ENCODE measurements around the gene PPP3CA.

Gene PPP3CA

GRCh38 chr4:101175896-101176676 lies 171.2 kb downstream of the PPP3CA start:
- Histone ChIP-seq H3K4me3 (ENCODE audit: low read depth, low read length) (no peak overlapping the region), H3K27me3 (ENCODE audit: control insufficient read depth, insufficient read depth, low read length) (no peaks in the 10 kb centered on the region), H3K9me3 (ENCODE audit: control insufficient read depth, insufficient read depth, low read depth, low read length) (no peaks in the 10 kb centered on the region), H3K9ac (ENCODE audit: low read length) (no peak overlapping the region), H3K4me1 (ENCODE audit: control insufficient read depth, insufficient read depth, low read length) (peaks cover 19% of the 10 kb centered on the region), H3K27ac (ENCODE audit: low read depth, low read length) (no peak overlapping the region), H3K36me3 (ENCODE audit: control insufficient read depth, insufficient read depth, low read length) (no peaks in the 10 kb centered on the region)

GRCh38 chr4:101174679-101175345 lies 172.5 kb downstream of the PPP3CA start:
- Histone ChIP-seq H3K36me3 (ENCODE audit: control insufficient read depth, insufficient read depth, low read length) (no peaks in the 10 kb centered on the region), H3K27me3 (ENCODE audit: control insufficient read depth, insufficient read depth, low read length) (no peaks in the 10 kb centered on the region), H3K4me1 (ENCODE audit: control insufficient read depth, insufficient read depth, low read length) (peaks cover 22% of the 10 kb centered on the region), H3K9ac (ENCODE audit: low read length) (no peak overlapping the region), H3K4me3 (ENCODE audit: low read depth, low read length) (no peak overlapping the region), H3K9me3 (ENCODE audit: control insufficient read depth, insufficient read depth, low read depth, low read length) (no peaks in the 10 kb centered on the region), H3K27ac (ENCODE audit: low read depth, low read length) (no peak overlapping the region)

GRCh38 chr4:101172369-101172768 lies 175.0 kb downstream of the PPP3CA start:
- no peaks in the 10 kb centered on the region for H3K9me3 ChIP-seq (ENCODE audit: control insufficient read depth, insufficient read depth, low read depth, low read length)
- no peaks in the 10 kb centered on the region for H3K36me3 ChIP-seq (ENCODE audit: control insufficient read depth, insufficient read depth, low read length)
- peaks cover 25% of the 10 kb centered on the region for H3K4me1 ChIP-seq (ENCODE audit: control insufficient read depth, insufficient read depth, low read length)
- no peaks in the 10 kb centered on the region for H3K27me3 ChIP-seq (ENCODE audit: control insufficient read depth, insufficient read depth, low read length)
- no peak overlapping the region for H3K27ac ChIP-seq (ENCODE audit: low read depth, low read length)
- H3K4me3 ChIP-seq (ENCODE audit: low read depth, low read length): no peak overlapping the region
- H3K9ac ChIP-seq (ENCODE audit: low read length): no peak overlapping the region

- Histone ChIP-seq H3K27me3 (ENCODE audit: control insufficient read depth, insufficient read depth, low read length) (no peaks in the 10 kb centered on the region), H3K9me3 (ENCODE audit: control insufficient read depth, insufficient read depth, low read depth, low read length) (no peaks in the 10 kb centered on the region), H3K9ac (ENCODE audit: low read length) (no peak overlapping the region), H3K4me3 (ENCODE audit: low read depth, low read length) (no peak overlapping the region), H3K27ac (ENCODE audit: low read depth, low read length) (no peak overlapping the region), H3K4me1 (ENCODE audit: control insufficient read depth, insufficient read depth, low read length) (peaks cover 19% of the 10 kb centered on the region), H3K36me3 (ENCODE audit: control insufficient read depth, insufficient read depth, low read length) (no peaks in the 10 kb centered on the region)
Measured at GRCh38 chr4:101171747-101172146, 175.6 kb downstream of the PPP3CA start.

GRCh38 chr4:101169044-101170014 lies 178.0 kb downstream of the PPP3CA start:
- Histone ChIP-seq H3K27ac (ENCODE audit: low read depth, low read length) (no peak overlapping the region), H3K9me3 (ENCODE audit: control insufficient read depth, insufficient read depth, low read depth, low read length) (no peaks in the 10 kb centered on the region), H3K27me3 (ENCODE audit: control insufficient read depth, insufficient read depth, low read length) (no peaks in the 10 kb centered on the region), H3K9ac (ENCODE audit: low read length) (no peak overlapping the region), H3K4me1 (ENCODE audit: control insufficient read depth, insufficient read depth, low read length) (peaks cover 16% of the 10 kb centered on the region; the same call in 1 of the 2 replicates), H3K4me3 (ENCODE audit: low read depth, low read length) (no peak overlapping the region), H3K36me3 (ENCODE audit: control insufficient read depth, insufficient read depth, low read length) (no peaks in the 10 kb centered on the region)

- Histone ChIP-seq H3K9me3 (ENCODE audit: control insufficient read depth, insufficient read depth, low read depth, low read length) (no peaks in the 10 kb centered on the region), H3K9ac (ENCODE audit: low read length) (no peak overlapping the region), H3K4me1 (ENCODE audit: control insufficient read depth, insufficient read depth, low read length) (peaks cover 11% of the 10 kb centered on the region; the same call in 1 of the 2 replicates), H3K4me3 (ENCODE audit: low read depth, low read length) (no peak overlapping the region), H3K27me3 (ENCODE audit: control insufficient read depth, insufficient read depth, low read length) (no peaks in the 10 kb centered on the region), H3K27ac (ENCODE audit: low read depth, low read length) (no peak overlapping the region), H3K36me3 (ENCODE audit: control insufficient read depth, insufficient read depth, low read length) (no peaks in the 10 kb centered on the region)
Measured at GRCh38 chr4:101163936-101164335, 183.4 kb downstream of the PPP3CA start.

- Histone ChIP-seq H3K4me3 (ENCODE audit: low read depth, low read length) (no peak overlapping the region), H3K9ac (ENCODE audit: low read length) (no peak overlapping the region), H3K4me1 (ENCODE audit: control insufficient read depth, insufficient read depth, low read length) (peaks cover 20% of the 10 kb centered on the region), H3K27me3 (ENCODE audit: control insufficient read depth, insufficient read depth, low read length) (no peaks in the 10 kb centered on the region), H3K9me3 (ENCODE audit: control insufficient read depth, insufficient read depth, low read depth, low read length) (no peaks in the 10 kb centered on the region), H3K27ac (ENCODE audit: low read depth, low read length) (no peak overlapping the region), H3K36me3 (ENCODE audit: control insufficient read depth, insufficient read depth, low read length) (no peaks in the 10 kb centered on the region)
Measured at GRCh38 chr4:101162990-101163380, 184.3 kb downstream of the PPP3CA start.

GRCh38 chr4:101160792-101161592 lies 186.3 kb downstream of the PPP3CA start:
- H3K36me3 ChIP-seq (ENCODE audit: control insufficient read depth, insufficient read depth, low read length): no peaks in the 10 kb centered on the region
- no peak overlapping the region for H3K9ac ChIP-seq (ENCODE audit: low read length)
- no peaks in the 10 kb centered on the region for H3K27me3 ChIP-seq (ENCODE audit: control insufficient read depth, insufficient read depth, low read length)
- no peak overlapping the region for H3K27ac ChIP-seq (ENCODE audit: low read depth, low read length)
- no peaks in the 10 kb centered on the region for H3K9me3 ChIP-seq (ENCODE audit: control insufficient read depth, insufficient read depth, low read depth, low read length)
- no peak overlapping the region for H3K4me3 ChIP-seq (ENCODE audit: low read depth, low read length)
- H3K4me1 ChIP-seq (ENCODE audit: control insufficient read depth, insufficient read depth, low read length): peaks cover 38% of the 10 kb centered on the region

GRCh38 chr4:101158507-101158906 lies 188.8 kb downstream of the PPP3CA start:
- Histone ChIP-seq H3K27ac (ENCODE audit: low read depth, low read length) (no peak overlapping the region), H3K4me1 (ENCODE audit: control insufficient read depth, insufficient read depth, low read length) (peaks cover 51% of the 10 kb centered on the region), H3K9me3 (ENCODE audit: control insufficient read depth, insufficient read depth, low read depth, low read length) (no peaks in the 10 kb centered on the region), H3K4me3 (ENCODE audit: low read depth, low read length) (no peak overlapping the region), H3K9ac (ENCODE audit: low read length) (no peak overlapping the region), H3K36me3 (ENCODE audit: control insufficient read depth, insufficient read depth, low read length) (no peaks in the 10 kb centered on the region), H3K27me3 (ENCODE audit: control insufficient read depth, insufficient read depth, low read length) (no peaks in the 10 kb centered on the region)

GRCh38 chr4:101158134-101158482 lies 189.2 kb downstream of the PPP3CA start:
- Histone ChIP-seq H3K4me1 (ENCODE audit: control insufficient read depth, insufficient read depth, low read length) (peaks cover 55% of the 10 kb centered on the region), H3K27ac (ENCODE audit: low read depth, low read length) (no peak overlapping the region), H3K9ac (ENCODE audit: low read length) (no peak overlapping the region)

More at GRCh38 chr4:101158134-101158482, 189.2 kb downstream of the PPP3CA start:
- no peak overlapping the region for H3K4me3 ChIP-seq (ENCODE audit: low read depth, low read length)
- no peaks in the 10 kb centered on the region for H3K9me3 ChIP-seq (ENCODE audit: control insufficient read depth, insufficient read depth, low read depth, low read length)
- H3K27me3 ChIP-seq (ENCODE audit: control insufficient read depth, insufficient read depth, low read length): no peaks in the 10 kb centered on the region
- no peaks in the 10 kb centered on the region for H3K36me3 ChIP-seq (ENCODE audit: control insufficient read depth, insufficient read depth, low read length)
